Karpas-422 (cell line): ENCODE measurements around the gene CA14. TPM values are rescaled to one million over a fixed set of nuclear protein-coding genes. Genes with fewer than 3 reads are reported as not detected.
"Not testable (repeated sequence)": the region's sequence is repeated elsewhere in the genome, so short reads cannot be mapped to it uniquely, and the experiment has no call there.

ENCODE experiments used
- DNase-seq: peaks from one replicate; pipeline ENCODE4 v3.0.0-alpha.2; 2015
- H2AFZ ChIP-seq: fragments of 200-600 bp; sonication (generic); 2 replicates; pipeline ENCODE4 v1.6.1; 2014; ENCODE audit warnings: antibody characterized with exemption, low read length, mixed read lengths
- H3K27ac ChIP-seq: fragments of 200-600 bp; sonication (generic); 2 replicates; pipeline ENCODE4 v1.5.1; 2014; ENCODE audit warnings: mild to moderate bottlenecking, low read length, moderate library complexity
- H3K27me3 ChIP-seq: fragments of 200-600 bp; sonication (generic); 2 replicates; pipeline ENCODE4 v1.6.1; 2014; ENCODE audit warnings: low read length, mixed read lengths
- H3K36me3 ChIP-seq: fragments of 200-600 bp; sonication (generic); 2 replicates; pipeline ENCODE4 v1.6.1; 2014; ENCODE audit warnings: low read length, mixed read lengths; ENCODE audit not compliant: insufficient read depth
- H3K4me1 ChIP-seq: fragments of 200-600 bp; sonication (generic); 2 replicates; pipeline ENCODE4 v1.6.1; 2014; ENCODE audit warnings: mild to moderate bottlenecking, low read length, mixed read lengths
- H3K4me2 ChIP-seq: fragments of 200-600 bp; sonication (generic); 2 replicates; pipeline ENCODE4 v1.6.1; 2014; ENCODE audit warnings: low read length, low read depth, mild to moderate bottlenecking; ENCODE audit not compliant: poor library complexity, severe bottlenecking
- H3K4me3 ChIP-seq: fragments of 200-600 bp; sonication (generic); 2 replicates; pipeline ENCODE4 v1.5.1; 2014; ENCODE audit warnings: mild to moderate bottlenecking, antibody characterized with exemption, low read length, mixed read lengths
- H3K79me2 ChIP-seq: fragments of 200-600 bp; sonication (generic); 2 replicates; pipeline ENCODE4 v1.6.1; 2014; ENCODE audit warnings: mild to moderate bottlenecking, low read length, mixed read lengths
- H3K9ac ChIP-seq: fragments of 200-600 bp; sonication (generic); 2 replicates; pipeline ENCODE4 v1.6.0; 2014; ENCODE audit warnings: low read length
- H3K9me2 ChIP-seq: fragments of 200-600 bp; sonication (generic), shearing (Covaris generic); replicated peaks from 2 replicates; pipeline ENCODE4 v1.6.0; 2014; ENCODE audit warnings: mild to moderate bottlenecking, low read length, moderate library complexity; ENCODE audit not compliant: insufficient read depth
- H3K9me3 ChIP-seq: fragments of 300-700, 200-600 bp; sonication (generic); 2 replicates; pipeline ENCODE4 v1.6.1; 2014; ENCODE audit warnings: low read length, mixed read lengths
- H4K20me1 ChIP-seq: fragments of 200-600 bp; sonication (generic); 2 replicates; pipeline ENCODE4 v1.6.1; 2014; ENCODE audit warnings: mild to moderate bottlenecking, antibody characterized with exemption, low read length, low read depth; ENCODE audit not compliant: insufficient read depth
- total RNA-seq: library from RNA; depleted of rRNA; stranded (reverse); fragments of >200 nt; shearing (Covaris generic); gene quantifications from 2 replicates; pipeline ENCODE4 v1.2.3, GENCODE V29; 2014; ENCODE audit warnings: low replicate concordance

Gene CA14
- total RNA-seq, 1 experiment from 2014 or later = 0.45 TPM

- peaks cover 26% of the 10 kb centered on the region for H3K36me3 ChIP-seq
Measured at GRCh38 chr1:150233359-150234308, 23.9 kb upstream of the CA14 start.

GRCh38 chr1:150234309-150234565 is 23.3 kb upstream of the CA14 start:
- H3K36me3 ChIP-seq = peaks cover 20% of the 10 kb centered on the region
- peaks cover 57% of the 10 kb centered on the region for H3K79me2 ChIP-seq
- no peaks in the 10 kb centered on the region for H4K20me1 ChIP-seq
- peaks cover 23% of the 10 kb centered on the region for H3K4me1 ChIP-seq
- no peaks in the 10 kb centered on the region for H3K9me3 ChIP-seq
- no peak for DNase-seq
- H2AFZ ChIP-seq = no peak overlapping the region; the same call in 1 of the 2 replicates
- peak overlapping the region; percentile 95 for H3K27ac ChIP-seq
- H3K9me2 ChIP-seq = no peaks in the 10 kb centered on the region
- peak overlapping the region; percentile 99 for H3K9ac ChIP-seq
- H3K27me3 ChIP-seq = no peaks in the 10 kb centered on the region
- peak overlapping the region; percentile 99 for H3K4me2 ChIP-seq
- peak overlapping the region; percentile 98 for H3K4me3 ChIP-seq

More at GRCh38 chr1:150233359-150234308, 23.9 kb upstream of the CA14 start:
- Histone ChIP-seq H3K79me2 (peaks cover 60% of the 10 kb centered on the region), H4K20me1 (no peaks in the 10 kb centered on the region), H3K4me1 (peaks cover 23% of the 10 kb centered on the region), H3K27ac (peak overlapping the region; percentile 95), H2AFZ (no peak overlapping the region), H3K4me3 (peak overlapping the region; percentile 98), H3K9ac (peak overlapping the region; percentile 99), H3K27me3 (no peaks in the 10 kb centered on the region), H3K9me2 (no peaks in the 10 kb centered on the region), H3K4me2 (peak overlapping the region; percentile 99), H3K9me3 (no peaks in the 10 kb centered on the region)
- DNase-seq = peak; percentile 60

GRCh38 chr1:150234566-150235293 is 22.8 kb upstream of the CA14 start:
- DNase-seq = peak; percentile 94
- Histone ChIP-seq H3K27me3 (no peaks in the 10 kb centered on the region), H3K4me1 (peaks cover 23% of the 10 kb centered on the region), H2AFZ (peak overlapping the region; percentile 0; the same call in 1 of the 2 replicates), H3K4me2 (peak overlapping the region; percentile 99), H3K27ac (peak overlapping the region; percentile 95), H3K9ac (peak overlapping the region; percentile 99), H4K20me1 (no peaks in the 10 kb centered on the region), H3K9me2 (no peaks in the 10 kb centered on the region), H3K79me2 (peaks cover 57% of the 10 kb centered on the region), H3K9me3 (no peaks in the 10 kb centered on the region), H3K4me3 (peak overlapping the region; percentile 98), H3K36me3 (peaks cover 18% of the 10 kb centered on the region; the same call in 1 of the 2 replicates)

DNA sequence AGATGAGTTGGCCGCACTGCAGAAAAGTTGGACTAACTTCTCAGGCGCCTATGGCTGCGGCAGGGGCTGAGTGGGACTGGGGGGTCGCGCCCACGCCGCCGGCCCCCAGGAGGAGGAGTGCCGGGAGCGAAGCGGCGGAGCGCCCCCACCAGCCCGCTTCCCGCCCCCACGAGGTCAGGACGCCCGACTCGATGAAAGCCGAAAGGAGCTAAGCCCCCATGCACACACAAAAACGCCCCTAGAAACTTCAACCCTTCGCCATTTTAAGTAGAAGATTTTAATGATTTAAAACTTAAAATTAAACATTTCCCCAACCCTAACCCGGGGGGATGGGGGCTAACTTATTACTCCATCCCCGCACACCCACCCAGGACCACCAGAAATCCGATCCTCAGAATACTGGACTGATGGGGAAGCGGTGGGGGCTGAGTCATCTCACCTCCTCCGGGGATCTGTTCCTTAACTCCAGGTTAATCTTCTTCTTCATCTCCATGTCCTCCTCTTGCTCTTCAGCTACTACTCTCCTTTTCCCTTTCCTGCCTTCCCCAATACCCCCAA is 22.2 kb upstream of the CA14 start:
- Histone ChIP-seq H4K20me1 (no peaks in the 10 kb centered on the region), H3K36me3 (peaks cover 12% of the 10 kb centered on the region; the same call in 1 of the 2 replicates), H3K4me1 (peaks cover 23% of the 10 kb centered on the region), H3K79me2 (peaks cover 52% of the 10 kb centered on the region), H3K9me2 (no peaks in the 10 kb centered on the region), H3K4me2 (peak overlapping the region; percentile 99), H3K9me3 (no peaks in the 10 kb centered on the region), H3K9ac (peak overlapping the region; percentile 99), H3K4me3 (peak overlapping the region; percentile 98), H2AFZ (peak overlapping the region; percentile 42; the same call in 1 of the 2 replicates), H3K27ac (peak overlapping the region; percentile 95), H3K27me3 (no peaks in the 10 kb centered on the region)
- peak; percentile 77 for DNase-seq

GRCh38 chr1:150235852-150236613 is 21.5 kb upstream of the CA14 start, which contains the start of gene ANP32E:
Gene ANP32E (minus strand): TSS chr1:150236112. CDS start chr1:150235786, 326 bp downstream.
- H2AFZ ChIP-seq = peak within 1 kb of the TSS; percentile 42
- H4K20me1 ChIP-seq = no peaks in the 10 kb centered on the region
- peak within 1 kb of the TSS; percentile 98 for H3K4me3 ChIP-seq
- no peaks in the 10 kb centered on the region for H3K9me2 ChIP-seq
- H3K79me2 ChIP-seq = peaks cover 45% of the 10 kb centered on the region
- H3K27me3 ChIP-seq = no peaks in the 10 kb centered on the region
- peak within 1 kb of the TSS; percentile 99 for H3K9ac ChIP-seq
- peak within 1 kb of the TSS; percentile 99 for H3K4me2 ChIP-seq
- H3K27ac ChIP-seq = peak within 1 kb of the TSS; percentile 95
- no peaks in the 10 kb centered on the region for H3K9me3 ChIP-seq
- H3K4me1 ChIP-seq = peaks cover 23% of the 10 kb centered on the region
- peak; percentile 99 for DNase-seq
- peaks cover 8% of the 10 kb centered on the region; the same call in 1 of the 2 replicates for H3K36me3 ChIP-seq

- H4K20me1 ChIP-seq = no peaks in the 10 kb centered on the region
- peaks cover 39% of the 10 kb centered on the region for H3K79me2 ChIP-seq
- peaks cover 2% of the 10 kb centered on the region; the same call in 1 of the 2 replicates for H3K36me3 ChIP-seq
- H3K4me2 ChIP-seq = peak overlapping the region; percentile 74
- peaks cover 23% of the 10 kb centered on the region for H3K4me1 ChIP-seq
- DNase-seq = peak; percentile 71
- peak overlapping the region; percentile 76 for H3K27ac ChIP-seq
- peak overlapping the region; percentile 65 for H3K9ac ChIP-seq
- no peaks in the 10 kb centered on the region for H3K9me2 ChIP-seq
- no peaks in the 10 kb centered on the region for H3K27me3 ChIP-seq
- H3K9me3 ChIP-seq = no peaks in the 10 kb centered on the region
- H3K4me3 ChIP-seq = peak overlapping the region; percentile 98
- peak overlapping the region; percentile 23; the same call in 1 of the 2 replicates for H2AFZ ChIP-seq
Measured at GRCh38 chr1:150236614-150237100, 20.9 kb upstream of the CA14 start.

GRCh38 chr1:150237176-150237575 is 20.4 kb upstream of the CA14 start:
- not testable (repeated sequence) for H3K9me2 ChIP-seq, H2AFZ ChIP-seq, H3K27ac ChIP-seq

More at GRCh38 chr1:150237176-150237575, 20.4 kb upstream of the CA14 start:
- H3K9me3 ChIP-seq, H4K20me1 ChIP-seq, H3K36me3 ChIP-seq, H3K27me3 ChIP-seq, DNase-seq: not testable (repeated sequence)
- peak overlapping the region; percentile 65; the same call in 1 of the 2 replicates for H3K9ac ChIP-seq
- H3K4me3 ChIP-seq = peak overlapping the region; percentile 98
- H3K79me2 ChIP-seq = peaks cover 35% of the 10 kb centered on the region
- H3K4me2 ChIP-seq = peak overlapping the region; percentile 74
- peaks cover 23% of the 10 kb centered on the region for H3K4me1 ChIP-seq
